Measurements from ENCODE around the gene CLDN7. TPM values are rescaled to one million over a fixed set of nuclear protein-coding genes. Genes with fewer than 3 reads are reported as not detected.

CLDN7 gene
- polyA plus RNA-seq, 4 donors, result 309 to 561 (median 332) TPM

GRCh38 chr17:7224661-7225111 is 37.6 kb downstream of the CLDN7 start:
- 58 to 71% (median 70%) methylated on average over 15 of the region's 15 CpGs for WGBS, 3 donors
- Histone ChIP-seq H3K4me3 (ENCODE audit: low read depth in 1 of 3, low read length in 3 of 3) (no peak overlapping the region), H3K9me3 (ENCODE audit: control insufficient read depth in 2 of 2, insufficient read depth in 1 of 2, low read depth in 1 of 2, low read length in 1 of 2) (no peaks in the 10 kb centered on the region), H3K4me1 (ENCODE audit: control insufficient read depth in 3 of 3, insufficient read depth in 2 of 3, low read depth in 1 of 3, low read length in 2 of 3) (peaks cover 0 to 22% (median 5%) of the 10 kb centered on the region in 3 donors), H3K36me3 (ENCODE audit: control insufficient read depth in 3 of 3, insufficient read depth in 2 of 3, low read depth in 1 of 3, low read length in 3 of 3) (peaks cover 20 to 91% (median 25%) of the 10 kb centered on the region in 3 donors), H3K27ac (ENCODE audit: low read depth in 1 of 3, low read length in 2 of 3) (no peak overlapping the region), H3K27me3 (ENCODE audit: control insufficient read depth in 3 of 3, insufficient read depth in 3 of 3, low read length in 3 of 3) (no peaks in the 10 kb centered on the region)
- no peak for FAIRE-seq
- DNase-seq, result no peak

DNA sequence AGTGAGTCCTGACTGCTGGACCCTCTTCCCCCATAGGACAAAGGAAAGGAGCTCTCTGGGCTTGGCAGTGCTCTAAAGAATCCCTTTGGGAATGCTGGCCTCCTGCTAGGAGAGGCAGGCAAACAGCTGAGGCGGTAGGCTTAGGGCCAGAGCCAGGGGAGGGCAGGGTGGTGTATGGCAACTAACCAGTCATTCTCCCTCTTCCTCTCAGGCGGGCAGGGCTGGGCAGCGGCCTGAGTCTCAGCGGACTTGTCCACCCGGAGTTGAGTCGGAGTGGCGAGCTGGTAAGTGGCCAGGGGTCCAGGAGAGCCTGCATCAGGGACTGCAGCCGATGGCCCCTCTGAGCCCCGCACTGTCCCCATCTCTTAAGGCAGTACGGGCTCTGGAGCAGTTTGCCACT is 38.2 kb downstream of the CLDN7 start:
- H3K4me1 ChIP-seq (ENCODE audit: control insufficient read depth in 3 of 3, insufficient read depth in 2 of 3, low read depth in 1 of 3, low read length in 2 of 3), result peaks cover 0 to 27% (median 5%) of the 10 kb centered on the region in 3 donors
- no peaks in the 10 kb centered on the region for H3K9me3 ChIP-seq (ENCODE audit: control insufficient read depth in 2 of 2, insufficient read depth in 1 of 2, low read depth in 1 of 2, low read length in 1 of 2)
- WGBS, 3 donors, result 78 to 86% (median 80%) methylated on average over 7 to 10 of the region's 10 CpGs
- no peak overlapping the region for H3K4me3 ChIP-seq (ENCODE audit: low read depth in 1 of 3, low read length in 3 of 3)
- DNase-seq, result no peak
- no peak overlapping the region for H3K27ac ChIP-seq (ENCODE audit: low read depth in 1 of 3, low read length in 2 of 3)
- FAIRE-seq, result no peak
- no peaks in the 10 kb centered on the region for H3K27me3 ChIP-seq (ENCODE audit: control insufficient read depth in 3 of 3, insufficient read depth in 3 of 3, low read length in 3 of 3)
- peaks cover 16 to 85% (median 24%) of the 10 kb centered on the region in 3 donors for H3K36me3 ChIP-seq (ENCODE audit: control insufficient read depth in 3 of 3, insufficient read depth in 2 of 3, low read depth in 1 of 3, low read length in 3 of 3)

DNA sequence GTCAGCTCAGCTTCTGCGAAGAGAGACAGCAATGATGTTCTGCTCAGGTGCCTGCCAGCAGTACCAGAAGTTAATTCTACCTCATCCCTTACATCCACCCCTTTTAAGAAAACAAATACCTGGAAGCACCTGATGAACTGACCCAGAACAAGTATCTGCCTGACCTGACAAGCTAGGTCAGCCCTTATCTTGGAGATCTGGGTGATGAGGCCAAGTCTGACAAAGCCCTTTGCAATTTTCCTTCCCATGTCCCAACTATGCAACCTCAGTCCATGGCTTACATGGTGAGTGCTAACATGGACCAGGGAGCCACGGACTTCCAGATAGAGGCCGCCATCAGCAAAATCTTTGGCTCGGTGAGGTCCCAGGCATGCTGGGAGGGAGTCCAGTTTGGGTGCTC is 38.9 kb downstream of the CLDN7 start:
- H3K36me3 ChIP-seq (ENCODE audit: control insufficient read depth in 3 of 3, insufficient read depth in 2 of 3, low read depth in 1 of 3, low read length in 3 of 3), result peaks cover 16 to 78% (median 20%) of the 10 kb centered on the region in 3 donors
- no peaks in the 10 kb centered on the region for H3K9me3 ChIP-seq (ENCODE audit: control insufficient read depth in 2 of 2, insufficient read depth in 1 of 2, low read depth in 1 of 2, low read length in 1 of 2)
- FAIRE-seq, result no peak
- 85 to 88% (median 87%) methylated on average over 4 of the region's 4 CpGs for WGBS, 3 donors
- H3K27me3 ChIP-seq (ENCODE audit: control insufficient read depth in 3 of 3, insufficient read depth in 3 of 3, low read length in 3 of 3), result no peaks in the 10 kb centered on the region
- no peak overlapping the region for H3K27ac ChIP-seq (ENCODE audit: low read depth in 1 of 3, low read length in 2 of 3)
- no peak overlapping the region for H3K4me3 ChIP-seq (ENCODE audit: low read depth in 1 of 3, low read length in 3 of 3)
- H3K4me1 ChIP-seq (ENCODE audit: control insufficient read depth in 3 of 3, insufficient read depth in 2 of 3, low read depth in 1 of 3, low read length in 2 of 3), result peaks cover 0 to 34% (median 5%) of the 10 kb centered on the region in 3 donors
- DNase-seq, result no peak

GRCh38 chr17:7222972-7223292 is 39.3 kb downstream of the CLDN7 start:
- H3K4me1 ChIP-seq (ENCODE audit: control insufficient read depth in 3 of 3, insufficient read depth in 2 of 3, low read depth in 1 of 3, low read length in 2 of 3), result peaks cover 0 to 36% (median 5%) of the 10 kb centered on the region in 3 donors
- DNase-seq (no peak), FAIRE-seq (no peak)
- no peak overlapping the region for H3K4me3 ChIP-seq (ENCODE audit: low read depth in 1 of 3, low read length in 3 of 3)
- peaks cover 16 to 74% (median 20%) of the 10 kb centered on the region in 3 donors for H3K36me3 ChIP-seq (ENCODE audit: control insufficient read depth in 3 of 3, insufficient read depth in 2 of 3, low read depth in 1 of 3, low read length in 3 of 3)
- H3K9me3 ChIP-seq (ENCODE audit: control insufficient read depth in 2 of 2, insufficient read depth in 1 of 2, low read depth in 1 of 2, low read length in 1 of 2), result no peaks in the 10 kb centered on the region
- no peak overlapping the region for H3K27ac ChIP-seq (ENCODE audit: low read depth in 1 of 3, low read length in 2 of 3)
- WGBS, 3 donors, result 78 to 86% (median 79%) methylated on average over 7 of the region's 7 CpGs
- no peaks in the 10 kb centered on the region for H3K27me3 ChIP-seq (ENCODE audit: control insufficient read depth in 3 of 3, insufficient read depth in 3 of 3, low read length in 3 of 3)

DNA sequence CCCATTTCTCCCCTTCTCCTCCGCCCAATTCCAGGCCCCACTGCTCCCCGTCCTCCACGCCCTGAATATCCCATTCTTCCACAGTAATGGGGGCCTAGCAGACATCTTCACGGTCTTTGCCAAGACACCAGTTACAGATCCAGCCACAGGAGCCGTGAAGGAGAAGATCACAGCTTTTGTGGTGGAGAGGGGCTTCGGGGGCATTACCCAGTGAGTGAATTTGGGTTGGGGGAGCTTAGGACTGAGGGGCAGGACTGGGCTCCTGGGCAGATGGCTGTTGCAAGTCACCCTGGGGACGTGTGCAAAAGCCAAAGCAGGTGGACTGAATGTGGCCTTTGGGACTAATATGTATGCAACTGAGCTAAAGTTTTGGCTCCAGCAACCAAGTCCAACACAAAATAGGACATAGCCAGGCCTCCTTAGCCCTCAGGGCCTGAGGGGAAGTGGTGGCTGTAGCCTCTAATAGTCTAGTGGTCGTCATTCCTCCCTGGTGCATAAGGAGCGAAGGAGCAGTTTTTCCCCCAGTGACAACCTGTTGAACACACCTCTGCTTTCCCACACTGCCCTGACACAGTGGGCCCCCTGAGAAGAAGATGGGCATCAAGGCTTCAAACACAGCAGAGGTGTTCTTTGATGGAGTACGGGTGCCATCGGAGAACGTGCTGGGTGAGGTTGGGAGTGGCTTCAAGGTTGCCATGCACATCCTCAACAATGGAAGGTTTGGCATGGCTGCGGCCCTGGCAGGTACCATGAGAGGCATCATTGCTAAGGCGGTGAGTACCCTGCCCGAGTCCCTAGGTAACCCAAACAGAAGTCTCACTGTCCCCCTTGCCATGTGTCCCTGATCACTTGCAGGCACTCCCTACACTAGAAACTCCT is 39.9 kb downstream of the CLDN7 start:
- Histone ChIP-seq H3K4me1 (ENCODE audit: control insufficient read depth in 3 of 3, insufficient read depth in 2 of 3, low read depth in 1 of 3, low read length in 2 of 3) (peaks cover 0 to 36% (median 8%) of the 10 kb centered on the region in 3 donors), H3K9me3 (ENCODE audit: control insufficient read depth in 2 of 2, insufficient read depth in 1 of 2, low read depth in 1 of 2, low read length in 1 of 2) (no peaks in the 10 kb centered on the region), H3K27me3 (ENCODE audit: control insufficient read depth in 3 of 3, insufficient read depth in 3 of 3, low read length in 3 of 3) (peaks cover 0 to 3% (median 0%) of the 10 kb centered on the region in 3 donors), H3K27ac (ENCODE audit: low read depth in 1 of 3, low read length in 2 of 3) (no peak overlapping the region), H3K4me3 (ENCODE audit: low read depth in 1 of 3, low read length in 3 of 3) (no peak overlapping the region), H3K36me3 (ENCODE audit: control insufficient read depth in 3 of 3, insufficient read depth in 2 of 3, low read depth in 1 of 3, low read length in 3 of 3) (peaks cover 16 to 68% (median 20%) of the 10 kb centered on the region in 3 donors)
- DNase-seq (no peak), FAIRE-seq (no peak)
- WGBS, 3 donors, result 64 to 80% (median 78%) methylated on average over 15 of the region's 15 CpGs

DNA sequence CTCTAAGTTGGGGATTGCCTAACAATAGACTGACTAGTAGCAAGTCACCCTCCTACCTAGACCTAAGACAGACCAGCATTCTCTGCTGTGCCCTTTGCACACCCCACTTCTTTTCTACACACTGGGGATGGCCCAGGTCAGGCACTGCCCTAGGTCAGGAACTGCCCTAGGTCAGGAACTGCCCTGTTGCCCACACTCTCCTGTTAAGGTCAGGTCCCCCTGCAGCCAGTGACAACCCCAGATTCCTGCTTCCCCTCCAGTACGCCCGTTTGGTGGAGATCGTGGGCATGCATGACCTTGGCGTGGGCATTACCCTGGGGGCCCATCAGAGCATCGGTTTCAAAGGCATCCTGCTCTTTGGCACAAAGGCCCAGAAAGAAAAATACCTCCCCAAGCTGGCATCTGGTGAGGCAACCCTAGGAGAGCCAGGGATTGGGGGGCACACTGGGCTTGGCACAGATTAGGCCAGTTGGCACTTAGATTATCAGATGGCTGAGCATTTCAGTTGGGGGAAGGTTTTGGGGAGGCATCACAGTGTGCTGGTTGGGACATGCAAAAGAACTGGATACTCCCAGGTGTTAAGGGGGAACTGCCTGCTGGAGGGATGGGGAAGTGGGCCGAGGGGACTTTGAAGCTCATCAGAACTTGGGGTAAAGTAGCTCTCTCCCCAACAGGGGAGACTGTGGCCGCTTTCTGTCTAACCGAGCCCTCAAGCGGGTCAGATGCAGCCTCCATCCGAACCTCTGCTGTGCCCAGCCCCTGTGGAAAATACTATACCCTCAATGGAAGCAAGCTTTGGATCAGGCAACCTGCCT is 40.8 kb downstream of the CLDN7 start:
- H3K36me3 ChIP-seq (ENCODE audit: control insufficient read depth in 3 of 3, insufficient read depth in 2 of 3, low read depth in 1 of 3, low read length in 3 of 3), result peaks cover 16 to 59% (median 20%) of the 10 kb centered on the region in 3 donors
- no peak for DNase-seq
- peak overlapping the region in 1 of 3 donors; percentile 8 for H3K4me3 ChIP-seq (ENCODE audit: low read depth in 1 of 3, low read length in 3 of 3)
- H3K4me1 ChIP-seq (ENCODE audit: control insufficient read depth in 3 of 3, insufficient read depth in 2 of 3, low read depth in 1 of 3, low read length in 2 of 3), result peaks cover 0 to 36% (median 8%) of the 10 kb centered on the region in 3 donors
- H3K9me3 ChIP-seq (ENCODE audit: control insufficient read depth in 2 of 2, insufficient read depth in 1 of 2, low read depth in 1 of 2, low read length in 1 of 2), result no peaks in the 10 kb centered on the region
- WGBS, 3 donors, result 62 to 75% (median 69%) methylated on average over 10 of the region's 10 CpGs
- H3K27me3 ChIP-seq (ENCODE audit: control insufficient read depth in 3 of 3, insufficient read depth in 3 of 3, low read length in 3 of 3), result peaks cover 0 to 9% (median 0%) of the 10 kb centered on the region in 3 donors
- H3K27ac ChIP-seq (ENCODE audit: low read depth in 1 of 3, low read length in 2 of 3), result peak overlapping the region; percentile 93 to 100 (median 99)
- FAIRE-seq, result no peak

DNA sequence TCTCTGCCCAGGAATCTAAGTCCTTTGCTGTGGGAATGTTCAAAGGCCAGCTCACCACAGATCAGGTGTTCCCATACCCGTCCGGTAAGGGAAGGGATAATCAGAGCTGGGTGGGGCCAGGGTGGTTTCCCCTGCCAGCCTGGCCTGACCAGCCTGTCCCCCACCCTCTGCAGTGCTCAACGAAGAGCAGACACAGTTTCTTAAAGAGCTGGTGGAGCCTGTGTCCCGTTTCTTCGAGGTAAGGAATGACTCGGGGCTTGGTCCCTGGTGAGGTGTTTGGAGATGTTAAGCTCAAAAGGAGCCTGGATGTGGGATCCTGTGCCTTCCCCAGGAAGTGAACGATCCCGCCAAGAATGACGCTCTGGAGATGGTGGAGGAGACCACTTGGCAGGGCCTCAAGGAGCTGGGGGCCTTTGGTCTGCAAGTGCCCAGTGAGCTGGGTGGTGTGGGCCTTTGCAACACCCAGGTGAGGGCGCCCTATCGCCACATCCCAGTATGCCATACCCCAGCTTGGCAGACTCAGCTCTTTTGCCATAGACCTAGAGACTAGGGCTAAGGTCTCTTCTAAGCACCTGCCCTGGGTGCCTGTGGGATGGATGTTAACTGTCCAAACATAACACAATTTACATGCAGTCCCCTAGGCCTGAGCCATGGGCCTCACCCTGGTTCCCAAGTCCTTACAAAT is 41.5 kb downstream of the CLDN7 start:
- Histone ChIP-seq H3K4me1 (ENCODE audit: control insufficient read depth in 3 of 3, insufficient read depth in 2 of 3, low read depth in 1 of 3, low read length in 2 of 3) (peaks cover 0 to 42% (median 8%) of the 10 kb centered on the region in 3 donors), H3K9me3 (ENCODE audit: control insufficient read depth in 2 of 2, insufficient read depth in 1 of 2, low read depth in 1 of 2, low read length in 1 of 2) (no peaks in the 10 kb centered on the region), H3K4me3 (ENCODE audit: low read depth in 1 of 3, low read length in 3 of 3) (peak overlapping the region in 2 of 3 donors; percentile 78 to 91), H3K36me3 (ENCODE audit: control insufficient read depth in 3 of 3, insufficient read depth in 2 of 3, low read depth in 1 of 3, low read length in 3 of 3) (peaks cover 15 to 52% (median 20%) of the 10 kb centered on the region in 3 donors), H3K27me3 (ENCODE audit: control insufficient read depth in 3 of 3, insufficient read depth in 3 of 3, low read length in 3 of 3) (peaks cover 0 to 16% (median 0%) of the 10 kb centered on the region in 3 donors), H3K27ac (ENCODE audit: low read depth in 1 of 3, low read length in 2 of 3) (peak overlapping the region; percentile 93 to 100 (median 99))
- 4 to 30% (median 22%) methylated on average over 11 of the region's 11 CpGs for WGBS, 3 donors
- FAIRE-seq (no peak), DNase-seq (peak; percentile 78 to 81)

Measured in small intestine (tissue), 7 donors.